ENCODE results near the gene DOCK4.

- TF ChIP-seq, protein P1, sequence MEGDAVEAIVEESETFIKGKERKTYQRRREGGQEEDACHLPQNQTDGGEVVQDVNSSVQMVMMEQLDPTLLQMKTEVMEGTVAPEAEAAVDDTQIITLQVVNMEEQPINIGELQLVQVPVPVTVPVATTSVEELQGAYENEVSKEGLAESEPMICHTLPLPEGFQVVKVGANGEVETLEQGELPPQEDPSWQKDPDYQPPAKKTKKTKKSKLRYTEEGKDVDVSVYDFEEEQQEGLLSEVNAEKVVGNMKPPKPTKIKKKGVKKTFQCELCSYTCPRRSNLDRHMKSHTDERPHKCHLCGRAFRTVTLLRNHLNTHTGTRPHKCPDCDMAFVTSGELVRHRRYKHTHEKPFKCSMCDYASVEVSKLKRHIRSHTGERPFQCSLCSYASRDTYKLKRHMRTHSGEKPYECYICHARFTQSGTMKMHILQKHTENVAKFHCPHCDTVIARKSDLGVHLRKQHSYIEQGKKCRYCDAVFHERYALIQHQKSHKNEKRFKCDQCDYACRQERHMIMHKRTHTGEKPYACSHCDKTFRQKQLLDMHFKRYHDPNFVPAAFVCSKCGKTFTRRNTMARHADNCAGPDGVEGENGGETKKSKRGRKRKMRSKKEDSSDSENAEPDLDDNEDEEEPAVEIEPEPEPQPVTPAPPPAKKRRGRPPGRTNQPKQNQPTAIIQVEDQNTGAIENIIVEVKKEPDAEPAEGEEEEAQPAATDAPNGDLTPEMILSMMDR (IDR thresholded peaks at IDR 0.05), result no peak
- TF ChIP-seq EP300 (IDR thresholded peaks at IDR 0.05) (no peak), POLR2A (IDR thresholded peaks at IDR 0.05) (no peak)
Observed at GRCh38 chr7:112110651-112111050, 95.5 kb downstream of the DOCK4 start.
